DMS79 treated with DMSO at 0.1 percent for 48 hours (cell line): ENCODE results near the gene FAM107B.

Experiments used
- DNase-seq: peaks from one replicate; lab custom pipeline; 2025; lab: John Stamatoyannopoulos, UW

The FAM107B gene

DNA sequence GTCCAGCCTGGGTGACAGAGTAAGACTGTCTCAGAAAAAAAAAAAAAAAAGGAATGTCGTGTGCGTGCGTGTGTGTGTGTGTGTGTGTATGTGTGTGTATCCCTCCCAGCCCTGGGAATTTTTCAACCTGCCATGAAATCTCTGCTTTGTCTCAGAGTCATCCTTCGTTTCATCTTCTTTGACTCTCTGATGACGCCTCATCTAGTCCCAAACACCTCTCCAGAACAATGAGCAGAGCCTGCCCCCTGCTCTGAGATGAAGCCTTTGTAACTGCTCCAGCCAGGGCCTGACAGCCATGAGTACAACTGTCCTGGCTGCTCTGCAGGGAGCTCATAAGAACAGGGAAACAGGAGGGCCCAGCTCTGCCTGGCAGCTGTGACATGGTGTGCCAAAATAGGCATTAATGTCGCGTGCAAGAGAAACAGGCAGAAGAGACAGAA lies 149.5 kb downstream of the FAM107B start:
- no peak for DNase-seq

DNA sequence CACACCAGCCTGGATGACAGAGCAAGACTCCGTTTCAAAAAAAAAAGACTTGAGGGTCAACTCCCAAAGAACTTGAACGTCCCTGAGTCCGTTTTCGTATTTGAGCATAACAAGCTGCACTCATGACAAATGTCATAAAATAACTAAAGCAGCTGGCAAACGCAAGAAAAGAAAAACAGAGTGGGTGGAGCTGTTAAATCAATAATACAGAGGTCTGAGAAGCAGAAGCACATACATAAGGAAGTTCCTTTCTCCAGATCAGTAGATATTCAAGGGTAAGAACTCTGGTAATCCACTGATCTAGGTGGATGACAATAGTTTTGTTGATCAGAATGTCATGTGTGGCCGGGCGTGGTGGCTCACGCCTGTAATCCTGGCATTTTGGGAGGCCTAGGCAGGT lies 150.1 kb downstream of the FAM107B start:
- no peak for DNase-seq

- DNase-seq, result peak; percentile 1
These were observed 150.8 kb downstream of the FAM107B start for GRCh38 chr10:14623931-14624330.

DNA sequence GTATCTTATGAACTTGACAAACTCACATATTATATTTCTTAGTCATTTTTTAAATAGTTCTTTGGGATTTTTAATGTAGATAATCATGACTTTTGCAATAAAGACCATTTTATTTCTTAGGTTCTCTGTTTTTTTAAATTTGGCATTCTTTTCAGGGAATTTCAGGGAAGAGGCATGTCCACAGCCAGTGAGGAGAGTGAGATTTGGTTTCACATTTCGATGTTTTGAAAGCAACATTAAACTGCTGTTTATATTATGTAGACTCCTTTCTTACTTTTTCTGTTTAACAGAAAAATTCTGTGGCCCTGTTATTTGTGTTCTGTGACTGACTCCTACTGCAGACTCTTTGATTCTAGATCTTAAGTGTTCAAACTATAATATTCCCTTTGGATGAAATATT lies 153.7 kb downstream of the FAM107B start:
- DNase-seq, result no peak

DNA sequence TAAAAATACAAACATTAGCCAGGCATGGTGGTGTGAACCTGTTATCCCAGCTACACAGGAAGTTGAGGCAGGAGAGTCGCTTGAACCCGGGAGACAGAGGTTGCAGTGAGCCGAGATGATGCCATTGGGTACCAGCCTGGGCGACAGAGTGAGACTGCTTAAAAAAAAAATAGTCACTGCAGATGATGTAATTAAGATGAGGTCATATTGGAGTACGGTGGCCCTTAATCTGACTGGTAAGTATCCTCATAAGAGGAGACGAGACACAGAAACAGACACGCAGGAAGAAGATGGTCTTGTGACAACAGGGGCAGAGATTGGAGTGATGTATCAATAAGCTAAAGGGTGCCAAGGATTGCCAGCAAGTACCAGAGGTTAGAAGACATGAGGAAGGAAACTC lies 156.0 kb downstream of the FAM107B start:
- no peak for DNase-seq

GRCh38 chr10:14617852-14618251 lies 156.8 kb downstream of the FAM107B start:
- DNase-seq, result no peak

- no peak for DNase-seq
These were observed 157.6 kb downstream of the FAM107B start for GRCh38 chr10:14616955-14617730.

DNA sequence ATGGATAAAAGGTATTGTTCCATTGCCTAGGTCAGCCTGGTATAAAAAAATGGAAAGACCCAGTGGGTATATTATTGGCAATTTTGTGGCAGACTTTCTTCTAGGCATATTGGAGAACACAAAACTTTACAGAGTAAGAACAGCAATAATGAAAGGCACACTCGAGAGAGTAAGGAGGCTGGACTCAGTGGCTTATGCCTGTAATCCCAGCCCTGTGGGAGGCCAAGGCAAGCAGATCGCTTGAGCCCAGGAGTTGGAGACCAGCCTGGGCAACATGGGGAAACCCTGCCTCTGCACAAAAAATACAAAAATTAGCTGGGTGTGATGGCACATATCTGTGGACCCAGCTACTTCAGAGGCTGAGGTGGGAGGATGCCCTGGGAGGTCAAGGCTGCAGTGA lies 158.2 kb downstream of the FAM107B start:
- DNase-seq, result no peak

- no peak for DNase-seq
These were observed 161.1 kb downstream of the FAM107B start for GRCh38 chr10:14613588-14613920.

GRCh38 chr10:14612873-14613587 lies 161.7 kb downstream of the FAM107B start:
- no peak for DNase-seq

DNA sequence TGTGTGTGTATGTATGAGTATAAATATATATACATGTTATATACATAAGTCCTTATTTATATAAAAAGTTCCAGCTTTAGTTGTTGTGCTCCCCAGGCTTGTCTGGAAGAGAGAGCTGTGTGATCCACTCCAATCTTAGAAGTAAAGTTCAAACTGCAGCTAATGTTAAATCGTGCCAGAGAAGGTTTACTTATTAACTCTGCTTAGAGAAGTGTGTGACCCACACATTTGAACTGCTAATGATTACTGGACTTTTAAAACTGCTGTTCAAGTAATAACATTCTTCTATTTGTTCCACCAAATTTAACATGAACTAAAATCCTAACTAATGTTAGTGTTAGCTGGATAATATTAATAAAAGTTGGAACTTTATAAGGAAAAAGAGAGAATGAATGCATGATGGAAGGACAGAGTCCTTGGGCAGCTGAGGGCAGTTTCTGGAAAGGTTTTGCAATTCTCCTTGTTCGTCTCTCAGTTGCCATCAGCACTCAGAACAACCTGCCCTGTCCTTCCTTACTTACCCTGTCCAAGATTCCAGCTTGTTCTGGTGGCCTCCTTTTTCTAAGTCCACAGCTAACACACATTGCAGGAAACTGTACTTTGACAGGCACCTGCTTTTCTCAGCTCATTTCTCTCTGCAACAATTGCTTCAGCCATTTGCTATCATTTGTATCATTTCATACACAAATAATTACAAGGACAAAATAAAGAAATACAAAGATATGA lies 162.6 kb downstream of the FAM107B start:
- DNase-seq, result no peak

DNA sequence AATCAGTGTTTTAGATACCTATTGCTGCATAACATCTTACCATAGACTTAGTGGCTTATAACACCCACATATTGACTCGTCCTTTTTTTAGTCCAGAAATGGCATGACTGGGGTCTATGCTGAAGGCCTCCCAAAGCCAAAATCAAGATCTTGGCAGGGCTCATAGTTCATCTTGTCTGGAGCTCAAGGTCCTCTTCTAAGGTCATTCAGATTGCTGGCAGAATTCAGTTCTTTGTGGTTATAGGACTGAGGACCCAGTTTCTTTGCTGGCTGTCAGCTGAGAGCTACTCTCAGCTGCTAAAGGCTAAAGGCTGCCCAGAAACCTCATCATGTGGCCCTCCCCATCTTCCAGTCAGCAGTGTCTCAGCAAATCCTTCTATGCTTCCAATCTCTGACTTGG lies 165.5 kb downstream of the FAM107B start:
- DNase-seq, result no peak

- no peak for DNase-seq
These were observed 166.2 kb downstream of the FAM107B start for GRCh38 chr10:14608381-14609001.

GRCh38 chr10:14606633-14607032 lies 168.1 kb downstream of the FAM107B start:
- no peak for DNase-seq

DNA sequence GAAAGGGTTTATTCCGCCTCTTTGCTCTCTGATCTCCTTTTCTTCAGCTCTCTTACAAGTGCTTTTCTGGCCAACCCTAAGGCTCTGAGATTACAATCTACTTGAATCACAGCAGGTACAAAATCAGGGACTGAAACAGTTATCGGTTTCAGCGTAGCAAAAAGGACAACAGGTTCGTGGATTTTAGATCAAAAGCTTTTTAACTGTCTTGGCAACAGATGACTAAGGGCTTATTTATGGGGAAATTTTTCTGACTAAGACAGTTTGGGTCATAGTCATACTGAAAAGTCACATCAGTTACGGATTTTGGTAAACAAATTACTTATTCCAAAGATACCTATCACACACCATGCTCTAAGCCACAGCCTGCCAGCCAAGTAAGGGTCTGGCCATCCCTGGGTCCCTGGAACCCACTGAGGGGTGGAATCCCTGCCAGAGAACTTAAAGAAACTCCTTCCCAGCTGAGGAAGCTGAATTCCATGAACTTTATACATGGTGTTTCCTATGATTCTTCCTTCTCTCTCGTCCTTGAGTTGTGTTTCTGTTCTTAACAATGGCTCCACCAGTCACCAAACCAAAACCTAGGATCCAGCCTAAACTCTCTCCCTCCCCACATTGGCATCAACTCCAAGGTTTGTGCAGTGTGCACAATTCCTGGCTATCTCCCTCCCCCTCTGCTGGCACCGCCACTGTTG lies 169.3 kb downstream of the FAM107B start:
- peak; percentile 18 for DNase-seq

DNA sequence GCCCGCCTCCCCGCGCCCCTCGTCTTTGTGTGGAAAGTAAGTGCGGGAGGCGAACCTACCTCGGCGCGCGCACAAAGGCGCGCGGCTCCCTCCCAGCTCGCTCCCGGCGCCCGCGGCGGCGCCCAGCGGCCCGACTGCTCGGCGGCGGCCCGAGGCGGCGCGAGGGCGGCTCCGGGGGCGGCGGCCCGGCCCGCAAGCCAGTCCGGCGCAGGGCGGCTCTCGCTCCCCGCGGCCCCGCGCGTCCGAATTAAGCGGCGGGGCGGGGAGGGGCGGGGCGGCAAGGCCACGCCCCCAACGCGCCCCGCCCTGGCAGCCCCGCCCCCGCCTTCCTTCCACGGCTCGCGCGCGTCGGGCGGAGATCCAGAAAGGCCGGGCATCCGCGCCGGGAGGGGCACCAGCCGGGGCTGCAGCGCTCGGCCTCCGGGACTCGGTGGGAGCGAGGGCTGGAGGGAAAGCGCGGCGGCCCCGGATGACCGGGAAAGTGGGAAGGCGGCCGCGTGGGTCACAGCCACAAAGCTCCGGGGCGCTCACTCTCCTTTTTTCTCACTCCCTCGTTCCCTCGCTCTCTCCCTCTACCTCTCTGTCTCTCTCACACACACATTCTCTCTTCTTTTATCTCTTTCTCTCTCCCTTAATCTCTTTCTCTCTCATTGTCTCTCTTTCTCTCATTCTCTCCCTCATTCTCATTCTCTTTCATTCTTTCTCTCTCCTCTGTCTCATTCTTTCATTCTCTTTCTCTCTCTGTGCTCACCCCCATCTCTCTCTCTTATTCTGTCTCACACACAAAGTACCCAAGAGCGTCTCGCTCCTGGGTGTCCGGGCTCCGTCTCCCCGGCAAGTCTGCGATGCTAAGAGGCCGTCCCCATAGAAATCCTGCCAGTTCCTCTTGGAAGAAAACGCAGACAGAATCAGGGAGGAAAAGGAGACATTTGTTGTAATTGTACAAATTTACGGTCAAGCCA lies 170.2 kb downstream of the FAM107B start:
- DNase-seq, result peak; percentile 36

DNA sequence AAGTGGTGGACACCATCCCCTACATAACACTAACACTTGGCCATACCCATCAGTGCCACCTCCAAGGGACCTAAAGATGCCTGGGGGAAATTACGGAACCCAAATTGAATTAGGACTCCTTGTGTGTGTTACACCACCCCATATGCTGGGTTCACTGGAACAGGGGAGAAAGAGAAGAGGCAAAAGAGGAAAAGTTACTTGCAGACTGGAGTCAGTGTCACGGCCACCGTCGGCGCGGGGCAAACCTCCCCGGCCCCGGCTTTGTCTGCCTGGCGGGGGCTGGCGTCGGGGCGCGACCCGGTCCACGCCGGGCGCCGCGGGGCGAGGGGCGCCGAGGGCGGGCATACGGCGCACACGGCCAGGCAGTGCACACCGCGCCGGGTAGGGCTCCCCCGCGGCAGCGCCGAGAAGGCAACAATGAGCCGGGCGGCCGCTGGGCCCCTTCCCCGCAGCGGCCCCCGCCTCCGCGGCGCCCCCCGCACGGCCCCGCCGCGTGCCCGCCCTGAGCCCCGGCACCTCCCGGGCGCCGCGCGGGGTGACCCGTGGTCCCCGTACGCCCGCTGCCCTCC lies 171.1 kb downstream of the FAM107B start:
- no peak for DNase-seq

DNA sequence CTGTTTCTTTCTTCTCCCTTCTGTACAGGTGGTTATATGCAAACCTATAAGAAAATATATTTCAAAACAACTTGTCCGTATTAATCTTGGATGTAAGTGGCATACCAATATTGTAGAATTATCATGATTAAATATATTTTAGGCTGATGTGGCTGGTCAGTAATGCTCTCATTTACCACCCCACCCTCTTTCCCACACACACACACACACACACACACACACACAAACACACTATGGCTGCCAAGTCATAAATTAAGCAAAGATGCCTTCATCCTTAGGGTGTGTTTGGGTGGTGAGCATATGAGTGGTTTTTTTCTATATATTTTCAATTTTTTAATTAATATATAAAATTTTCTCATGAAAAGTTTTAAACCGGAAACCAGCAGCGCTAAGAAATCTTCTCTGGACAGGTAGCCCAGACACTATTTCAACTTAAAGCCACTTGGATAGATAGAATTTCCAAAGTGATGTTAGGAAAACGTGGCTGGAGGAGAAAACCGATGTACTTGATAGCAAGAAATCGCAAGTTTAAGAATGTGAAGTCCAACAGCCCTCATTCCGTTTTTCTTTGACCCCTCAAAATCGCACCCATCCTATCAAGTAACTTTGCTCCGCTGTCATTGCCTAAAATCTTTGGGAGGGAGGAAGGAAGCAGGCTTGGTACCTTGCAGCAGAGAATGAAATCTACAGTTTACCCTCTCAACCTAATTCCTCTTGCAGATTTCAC lies 171.7 kb downstream of the FAM107B start:
- no peak for DNase-seq

- no peak for DNase-seq
These were observed 172.6 kb downstream of the FAM107B start for GRCh38 chr10:14601872-14602725.
